Nephron progenitor cell (in vitro differentiated cells): ENCODE data around the gene NR0B2.
A peak's percentile ranks its signal among the peaks of the same experiment; 100 is the strongest.

Experiments used
- DNase-seq: peaks from one replicate; pipeline ENCODE4 v3.0.0; 2021
- H3K27ac Mint-ChIP-seq: 2 replicates; pipeline ENCODE4 v1.8.0; 2021; ENCODE audit warnings: mild to moderate bottlenecking, moderate library complexity, mixed read lengths
- H3K27me3 Mint-ChIP-seq: 2 replicates; pipeline ENCODE4 v1.8.0; 2021; ENCODE audit warnings: mild to moderate bottlenecking, low read depth, mixed read lengths; ENCODE audit not compliant: poor library complexity
- H3K36me3 Mint-ChIP-seq: 2 replicates; pipeline ENCODE4 v1.8.0; 2021; ENCODE audit warnings: low read depth, mixed read lengths
- H3K4me1 Mint-ChIP-seq: 2 replicates; pipeline ENCODE4 v1.8.0; 2021; ENCODE audit warnings: mixed read lengths
- H3K4me3 Mint-ChIP-seq: 2 replicates; pipeline ENCODE4 v1.8.0; 2021; ENCODE audit warnings: mild to moderate bottlenecking, moderate library complexity, mixed read lengths
- H3K9me3 Mint-ChIP-seq: 2 replicates; pipeline ENCODE4 v1.8.0; 2021; ENCODE audit warnings: mild to moderate bottlenecking, moderate library complexity, mixed read lengths
- CTCF ChIP-seq: fragments of 200-600 bp; sonication (generic); IDR thresholded peaks from 2 replicates; pipeline ENCODE4 v1.5.0; 2021; ENCODE audit warnings: antibody characterized with exemption

NR0B2 gene

DNA sequence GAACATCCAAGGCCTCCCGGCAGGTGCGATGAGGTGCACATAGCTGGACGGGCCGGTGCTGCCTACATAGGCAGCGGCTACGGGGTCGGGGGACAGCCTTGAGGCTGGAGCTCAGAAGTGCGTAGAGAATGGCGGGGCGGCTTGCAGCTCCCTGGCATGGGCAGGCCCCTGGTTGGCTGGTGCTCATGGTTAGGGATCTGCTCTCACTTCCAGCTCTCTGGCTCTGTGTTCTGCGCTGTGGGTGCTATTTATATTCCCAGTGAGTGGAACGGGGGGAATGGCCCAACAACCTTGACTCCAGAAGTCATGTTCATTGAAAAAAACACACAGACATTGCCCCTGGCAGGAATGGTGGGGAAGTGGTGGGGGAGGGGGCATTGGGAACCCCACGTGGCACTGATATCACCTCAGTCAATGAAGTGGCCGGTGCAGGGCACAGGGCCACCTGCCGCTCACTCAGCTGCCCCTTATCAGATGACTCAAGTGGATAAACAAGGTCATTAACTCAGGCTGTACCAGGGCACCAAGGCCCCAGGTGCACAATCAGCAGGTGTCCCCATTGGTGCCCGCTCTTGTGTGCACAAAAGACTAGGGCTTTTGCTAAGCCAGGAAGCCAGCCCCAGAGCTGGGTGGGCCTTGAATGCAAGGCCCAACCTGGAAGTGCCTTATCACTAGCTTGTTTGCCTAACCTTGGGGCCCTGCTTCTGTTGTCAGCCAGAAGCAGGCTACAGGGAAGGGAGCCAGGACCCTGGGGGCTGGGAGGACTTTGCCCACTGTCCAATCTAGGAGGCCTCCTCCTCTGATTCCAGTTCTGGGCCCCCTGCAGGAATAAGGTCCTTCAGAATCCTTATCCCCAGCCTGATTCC, at the start of gene NR0B2:
TSS of gene NR0B2 (minus strand) at position 222 of the 866 bp plus-strand sequence. CDS start at position 187, 35 bp downstream.
- Mint-ChIP-seq H3K4me1 (no peaks in the 10 kb centered on the region), H3K9me3 (no peaks in the 10 kb centered on the region), H3K36me3 (no peaks in the 10 kb centered on the region), H3K4me3 (no peak within 1 kb of the TSS), H3K27ac (no peak within 1 kb of the TSS), H3K27me3 (peaks cover 46% of the 10 kb centered on the region)
- TF ChIP-seq CTCF = no peak
- no peak for DNase-seq

- Mint-ChIP-seq H3K4me3 (no peak overlapping the region), H3K4me1 (peaks cover 10% of the 10 kb centered on the region), H3K9me3 (peaks cover 4% of the 10 kb centered on the region)
These were observed 48.1 kb upstream of the NR0B2 start for GRCh38 chr1:26961826-26962225.

DNA sequence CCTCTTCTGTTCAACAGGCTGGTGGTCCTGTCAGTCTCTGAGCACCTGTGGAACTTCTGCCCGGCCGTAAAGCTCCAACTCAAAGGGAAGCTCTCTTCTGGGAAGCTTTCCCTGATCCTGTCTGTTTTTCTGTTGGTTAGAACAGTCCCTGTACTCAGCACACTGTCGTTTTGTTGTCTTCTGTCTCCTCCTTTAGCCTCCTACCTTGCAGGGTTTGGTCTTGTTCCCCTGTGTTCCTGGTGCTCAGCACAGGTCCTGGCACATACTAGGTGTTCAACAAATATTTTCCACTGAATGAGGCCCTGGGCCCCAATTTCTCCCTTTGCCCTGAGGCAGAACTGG, 46.8 kb upstream of the NR0B2 start:
- H3K4me1 Mint-ChIP-seq = peaks cover 6% of the 10 kb centered on the region
- H3K36me3 Mint-ChIP-seq = peaks cover 3% of the 10 kb centered on the region
- peaks cover 11% of the 10 kb centered on the region for H3K9me3 Mint-ChIP-seq
- peak overlapping the region; percentile 83 for H3K4me3 Mint-ChIP-seq
- no peak overlapping the region for H3K27ac Mint-ChIP-seq
- DNase-seq = no peak
- peaks cover 94% of the 10 kb centered on the region for H3K27me3 Mint-ChIP-seq
- TF ChIP-seq CTCF = no peak

More at GRCh38 chr1:26961826-26962225, 48.1 kb upstream of the NR0B2 start:
- no peak for DNase-seq
- no peak for TF ChIP-seq CTCF
- H3K27me3 Mint-ChIP-seq = peaks cover 93% of the 10 kb centered on the region
- no peak overlapping the region for H3K27ac Mint-ChIP-seq
- peaks cover 3% of the 10 kb centered on the region for H3K36me3 Mint-ChIP-seq

GRCh38 chr1:26959722-26960624, 46.2 kb upstream of the NR0B2 start, which contains the start of gene KDF1:
Gene KDF1, minus strand, starts transcription at chr1:26960468. Its CDS starts 8,088 bp downstream, at chr1:26952380.
- no peak for TF ChIP-seq CTCF
- peak within 1 kb of the TSS; percentile 83 for H3K4me3 Mint-ChIP-seq

GRCh38 chr1:26959270-26959669, 45.5 kb upstream of the NR0B2 start:
- Mint-ChIP-seq H3K27me3 (peaks cover 98% of the 10 kb centered on the region), H3K4me1 (peaks cover 6% of the 10 kb centered on the region), H3K9me3 (peaks cover 11% of the 10 kb centered on the region), H3K4me3 (peak overlapping the region; percentile 62), H3K27ac (no peak overlapping the region), H3K36me3 (peaks cover 3% of the 10 kb centered on the region)
- DNase-seq = no peak
- no peak for TF ChIP-seq CTCF

More at GRCh38 chr1:26959722-26960624, 46.2 kb upstream of the NR0B2 start, which contains the start of gene KDF1:
- DNase-seq = peak; percentile 57
- peaks cover 6% of the 10 kb centered on the region for H3K4me1 Mint-ChIP-seq
- no peak within 1 kb of the TSS for H3K27ac Mint-ChIP-seq
- H3K27me3 Mint-ChIP-seq = peaks cover 99% of the 10 kb centered on the region
- H3K9me3 Mint-ChIP-seq = peaks cover 11% of the 10 kb centered on the region
- H3K36me3 Mint-ChIP-seq = peaks cover 3% of the 10 kb centered on the region
